ENCODE data around the gene MBNL1. TPM values are rescaled to one million over a fixed set of nuclear protein-coding genes. Genes with fewer than 3 reads are reported as not detected.

MBNL1 gene
- total RNA-seq, 1 experiment from 2014 or later: 200 TPM

GRCh38 chr3:152455989-152456388 lies 187.3 kb downstream of the MBNL1 start:
- no peak overlapping the region for H3K9ac ChIP-seq (ENCODE audit: low read length)
- H3K27ac ChIP-seq (ENCODE audit: low read depth, low read length): no peak overlapping the region
- H3K27me3 ChIP-seq (ENCODE audit: insufficient read depth, low read length): no peaks in the 10 kb centered on the region
- H3K9me3 ChIP-seq (ENCODE audit: control insufficient read depth in 1 of 2, insufficient read depth in 1 of 2, low read depth in 1 of 2, low read length in 2 of 2): no peaks in the 10 kb centered on the region
- no peaks in the 10 kb centered on the region for H3K4me1 ChIP-seq (ENCODE audit: control insufficient read depth in 1 of 2, insufficient read depth in 2 of 2, low read length in 2 of 2)
- TF ChIP-seq, protein P1, sequence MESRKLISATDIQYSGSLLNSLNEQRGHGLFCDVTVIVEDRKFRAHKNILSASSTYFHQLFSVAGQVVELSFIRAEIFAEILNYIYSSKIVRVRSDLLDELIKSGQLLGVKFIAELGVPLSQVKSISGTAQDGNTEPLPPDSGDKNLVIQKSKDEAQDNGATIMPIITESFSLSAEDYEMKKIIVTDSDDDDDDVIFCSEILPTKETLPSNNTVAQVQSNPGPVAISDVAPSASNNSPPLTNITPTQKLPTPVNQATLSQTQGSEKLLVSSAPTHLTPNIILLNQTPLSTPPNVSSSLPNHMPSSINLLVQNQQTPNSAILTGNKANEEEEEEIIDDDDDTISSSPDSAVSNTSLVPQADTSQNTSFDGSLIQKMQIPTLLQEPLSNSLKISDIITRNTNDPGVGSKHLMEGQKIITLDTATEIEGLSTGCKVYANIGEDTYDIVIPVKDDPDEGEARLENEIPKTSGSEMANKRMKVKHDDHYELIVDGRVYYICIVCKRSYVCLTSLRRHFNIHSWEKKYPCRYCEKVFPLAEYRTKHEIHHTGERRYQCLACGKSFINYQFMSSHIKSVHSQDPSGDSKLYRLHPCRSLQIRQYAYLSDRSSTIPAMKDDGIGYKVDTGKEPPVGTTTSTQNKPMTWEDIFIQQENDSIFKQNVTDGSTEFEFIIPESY (IDR thresholded peaks at IDR 0.05; ENCODE audit: extremely low read depth, insufficient replicate concordance, low read length): no peak
- TF ChIP-seq ELF1 (IDR thresholded peaks at IDR 0.05; ENCODE audit: borderline replicate concordance, low read depth): no peak
- no peak for TF ChIP-seq ZFX (IDR thresholded peaks at IDR 0.05)
- TF ChIP-seq CEBPB (IDR thresholded peaks at IDR 0.05; ENCODE audit: low read depth): no peak
- no peak for TF ChIP-seq EZH2phosphoT487 (IDR thresholded peaks at IDR 0.05; ENCODE audit: borderline replicate concordance)
- TF ChIP-seq TCF7L2 (IDR thresholded peaks at IDR 0.05; ENCODE audit: borderline replicate concordance, extremely low read depth, insufficient read depth, insufficient read length): no peak
- TF ChIP-seq MAX (IDR thresholded peaks at IDR 0.05): no peak
- no peak for TF ChIP-seq SRF (IDR thresholded peaks at IDR 0.05; ENCODE audit: low read depth)
- no peak for TF ChIP-seq ZNF274 (IDR thresholded peaks at IDR 0.05; ENCODE audit: low read depth, low read length)
- TF ChIP-seq RAD21 (IDR thresholded peaks at IDR 0.05; ENCODE audit: low read depth): no peak
- TF ChIP-seq, protein P2, sequence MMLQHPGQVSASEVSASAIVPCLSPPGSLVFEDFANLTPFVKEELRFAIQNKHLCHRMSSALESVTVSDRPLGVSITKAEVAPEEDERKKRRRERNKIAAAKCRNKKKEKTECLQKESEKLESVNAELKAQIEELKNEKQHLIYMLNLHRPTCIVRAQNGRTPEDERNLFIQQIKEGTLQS (IDR thresholded peaks at IDR 0.05): no peak
- TF ChIP-seq YY1 (IDR thresholded peaks at IDR 0.05; ENCODE audit: extremely low read depth, insufficient replicate concordance, low read depth, low read length): no peak
- TF ChIP-seq JUND (IDR thresholded peaks at IDR 0.05): no peak
- no peak for TF ChIP-seq POLR2AphosphoS5 (IDR thresholded peaks at IDR 0.05; ENCODE audit: low read depth, low read length)
- no TSS peak for BruUV-seq (replicated peaks)
- DNase-seq (ENCODE audit: low read depth, low spot score): no peak
- no peak overlapping the region for H2AFZ ChIP-seq (ENCODE audit: low read depth, low read length, poor library complexity, severe bottlenecking)
- H3K4me3 ChIP-seq (replicated peaks in 1 of 2; ENCODE audit: low read depth in 1 of 2, low read length in 2 of 2): no peak overlapping the region
- no peaks in the 10 kb centered on the region for H4K20me1 ChIP-seq (ENCODE audit: insufficient read depth)
- H3K79me2 ChIP-seq (ENCODE audit: insufficient read depth, low read length): peaks cover 42% of the 10 kb centered on the region
- ChIA-PET RAD21 (ENCODE audit: low non-redundant PET in 1 of 2, low total read pairs in 2 of 2, uncharacterized antibody in 2 of 2, unreplicated experiment in 2 of 2) (no interaction called here), CTCF (no interaction called here), POLR2A (no interaction called here)
- ATAC-seq: no peak
- H3K36me3 ChIP-seq (ENCODE audit: control insufficient read depth in 1 of 2, insufficient read depth in 2 of 2, low read length in 2 of 2): peaks cover 5 to 17% of the 10 kb centered on the region in 2 experiments; a peak in 3 of 4 replicates
- no peaks in the 10 kb centered on the region for H3K9me2 ChIP-seq (ENCODE audit: insufficient read depth)
- intact Hi-C loops (cut with micrococcal nuclease): no loop called here
- no peak overlapping the region for H3K4me2 ChIP-seq (ENCODE audit: low read length)
